Retina (tissue), 1 donor: ENCODE data around the gene PITPNM1.
A peak's percentile ranks its signal among the peaks of the same experiment; 100 is the strongest.
"Not testable (repeated sequence)": the region's sequence is repeated elsewhere in the genome, so short reads cannot be mapped to it uniquely, and the experiment has no call there.

ENCODE experiments used
- DNase-seq: peaks from one replicate; pipeline ENCODE4 v3.0.0-alpha.2; 2016

The PITPNM1 gene

GRCh38 chr11:67485873-67486361 is 19.2 kb downstream of the PITPNM1 start:
- DNase-seq, result not testable (repeated sequence)

GRCh38 chr11:67484847-67485311 is 20.3 kb downstream of the PITPNM1 start:
- DNase-seq, result no peak

GRCh38 chr11:67483831-67484665 is 21.1 kb downstream of the PITPNM1 start:
- no peak for DNase-seq

- peak; percentile 99 for DNase-seq
Measured at GRCh38 chr11:67482827-67483798, 22.1 kb downstream of the PITPNM1 start, which contains the start of gene AIP. Gene AIP, plus strand, starts transcription at chr11:67483026. Its CDS starts 133 bp downstream, at chr11:67483159.

GRCh38 chr11:67482275-67482826 is 22.8 kb downstream of the PITPNM1 start:
- peak; percentile 18 for DNase-seq

GRCh38 chr11:67477344-67478050 is 27.7 kb downstream of the PITPNM1 start:
- DNase-seq, result not testable (repeated sequence)

- not testable (repeated sequence) for DNase-seq
Measured at GRCh38 chr11:67476692-67477091, 28.5 kb downstream of the PITPNM1 start.

- DNase-seq, result no peak
Measured at GRCh38 chr11:67472882-67473281, 32.3 kb downstream of the PITPNM1 start.

GRCh38 chr11:67470337-67471002 is 34.7 kb downstream of the PITPNM1 start:
- DNase-seq, result no peak

GRCh38 chr11:67469508-67469811 is 35.7 kb downstream of the PITPNM1 start:
- DNase-seq, result no peak

- DNase-seq, result peak; percentile 88
Measured at GRCh38 chr11:67468759-67469507, 36.2 kb downstream of the PITPNM1 start, which contains the start of gene TMEM134. Gene TMEM134, minus strand, starts transcription at chr11:67469251. Its CDS starts 59 bp downstream, at chr11:67469192.

- DNase-seq, result no peak
Measured at GRCh38 chr11:67468456-67468758, 36.8 kb downstream of the PITPNM1 start.

GRCh38 chr11:67468056-67468455 is 37.1 kb downstream of the PITPNM1 start:
- no peak for DNase-seq

- DNase-seq, result no peak
Measured at GRCh38 chr11:67466962-67467771, 38.0 kb downstream of the PITPNM1 start.

- DNase-seq, result no peak
Measured at GRCh38 chr11:67466367-67466766, 38.8 kb downstream of the PITPNM1 start.

- not testable (repeated sequence) for DNase-seq
Measured at GRCh38 chr11:67465530-67465929, 39.6 kb downstream of the PITPNM1 start.

- DNase-seq, result no peak
Measured at GRCh38 chr11:67465189-67465510, 40.0 kb downstream of the PITPNM1 start.

- peak; percentile 79 for DNase-seq
Measured at GRCh38 chr11:67464411-67465188, 40.6 kb downstream of the PITPNM1 start.

GRCh38 chr11:67463680-67464410 is 41.3 kb downstream of the PITPNM1 start:
- DNase-seq, result no peak
